Esophagus squamous epithelium (tissue), 5 donors: ENCODE measurements around the gene FIGNL2. TPM values are rescaled to one million over a fixed set of nuclear protein-coding genes. Genes with fewer than 3 reads are reported as not detected.

Source experiments
- DNase-seq: peaks from one replicate; lab custom pipeline; 2025; lab: John Stamatoyannopoulos, UW
- H3K27ac ChIP-seq, 4 donors: fragments of 200-600 bp; sonication (generic); one replicate each; pipeline ENCODE4 v1.5.1; 2016 to 2019; ENCODE audit warnings: mild to moderate bottlenecking in 1 of 4
- H3K27me3 ChIP-seq, 4 donors: fragments of 200-600 bp; sonication (generic); 1 replicate in 3 of 4; 2 replicates in 1 of 4; pipeline versions ENCODE4 v1.5.1 to v1.6.0; 2017 to 2021; ENCODE audit warnings: antibody characterized with exemption in 1 of 4
- H3K36me3 ChIP-seq, 3 donors: fragments of 200-600 bp; sonication (generic); one replicate each; pipeline ENCODE4 v1.5.1; 2016 to 2019
- H3K4me1 ChIP-seq, 3 donors: fragments of 200-600 bp; sonication (generic); one replicate each; pipeline ENCODE4 v1.5.1; 2017 to 2019
- H3K4me3 ChIP-seq, 4 donors: fragments of 200-600 bp; sonication (generic); 1 replicate in 3 of 4; 2 replicates in 1 of 4; pipeline ENCODE4 v1.5.1; 2016 to 2019; ENCODE audit warnings: mild to moderate bottlenecking in 2 of 4, moderate library complexity in 1 of 4
- H3K9me3 ChIP-seq, 3 donors: fragments of 200-600 bp; sonication (generic); one replicate each; pipeline ENCODE4 v1.5.1; 2016 to 2019
- CTCF ChIP-seq, 6 experiments: fragments of 450-650 bp in 4 of 6; fragments of 200-600 bp in 2 of 6; sonication (generic) in 2 of 6; IDR thresholded peaks; one replicate each; pipeline ENCODE4 v1.5.1; 2016 to 2019; ENCODE audit warnings: antibody characterized with exemption in 6 of 6, mild to moderate bottlenecking in 4 of 6, moderate library complexity in 4 of 6
- POLR2A ChIP-seq, 4 donors: fragments of 450-650 bp; IDR thresholded peaks; one replicate each; pipeline ENCODE4 v1.6.1; 2017; ENCODE audit warnings: antibody characterized with exemption in 4 of 4, mild to moderate bottlenecking in 4 of 4, moderate library complexity in 3 of 4
- WGBS, 2 donors: methylation state at CpG; one replicate each; pipeline ENCODE4 v1.1.5; 2018; 5-methylcytosine and 5-hydroxymethylcytosine counted together
- intact Hi-C: fragments of 100-400 bp; cut with DNase I; formaldehyde crosslinking; loops from one replicate; pipeline ENCODE4 v1.15.0; 2022
- total RNA-seq, 4 donors: library from RNA; depleted of rRNA; stranded (reverse); fragments of >200 nt; gene quantifications; one replicate each; pipeline ENCODE4 v1.1.0, GENCODE V29; 2016
- donor health status: DM: yes; HTN: yes; CAD: no.

Gene FIGNL2
- total RNA-seq, 4 donors from 2014 or later, result 0.18 to 0.38 (median 0.19) TPM; not detected in 1

- no peak overlapping the region for H3K27ac ChIP-seq
- no peak for DNase-seq
- H3K36me3 ChIP-seq, result no peaks in the 10 kb centered on the region
- peaks cover 0 to 93% (median 0%) of the 10 kb centered on the region in 4 donors for H3K27me3 ChIP-seq
- peaks cover 5 to 41% (median 16%) of the 10 kb centered on the region in 3 donors for H3K4me1 ChIP-seq
- H3K4me3 ChIP-seq, result no peak overlapping the region
- intact Hi-C loops, result loop anchor here (10.0 kb wide), 1 partner anchor 284 kb away; no protein-coding TSS in a partner anchor
- H3K9me3 ChIP-seq, result no peaks in the 10 kb centered on the region
- TF ChIP-seq POLR2A (IDR thresholded peaks at IDR 0.05), result no peak
- TF ChIP-seq CTCF (IDR thresholded peaks at IDR 0.05), result no peak
- 75 to 90% methylated on average over 2 to 3 of the region's 4 CpGs for WGBS, 2 donors
Observed at GRCh38 chr12:51818566-51819300, 29.8 kb downstream of the FIGNL2 start.

- no peak for DNase-seq
- no peaks in the 10 kb centered on the region for H3K9me3 ChIP-seq
- intact Hi-C loops, result loop anchor here (10.0 kb wide), 1 partner anchor 283 kb away; no protein-coding TSS in a partner anchor
- H3K36me3 ChIP-seq, result no peaks in the 10 kb centered on the region
- H3K4me1 ChIP-seq, result peaks cover 5 to 43% (median 16%) of the 10 kb centered on the region in 3 donors
- TF ChIP-seq POLR2A (IDR thresholded peaks at IDR 0.05) (no peak), CTCF (IDR thresholded peaks at IDR 0.05) (no peak)
- WGBS, 2 donors, result 83 to 100% methylated on average over 1 to 2 of the region's 5 CpGs
- no peak overlapping the region for H3K27ac ChIP-seq
- no peak overlapping the region for H3K4me3 ChIP-seq
- H3K27me3 ChIP-seq, result peaks cover 0 to 98% (median 0%) of the 10 kb centered on the region in 4 donors
Observed at GRCh38 chr12:51818086-51818485, 30.4 kb downstream of the FIGNL2 start.

- Histone ChIP-seq H3K27me3 (peaks cover 0 to 91% (median 0%) of the 10 kb centered on the region in 4 donors), H3K4me1 (peaks cover 5 to 43% (median 16%) of the 10 kb centered on the region in 3 donors), H3K4me3 (no peak overlapping the region), H3K9me3 (no peaks in the 10 kb centered on the region), H3K27ac (no peak overlapping the region), H3K36me3 (no peaks in the 10 kb centered on the region)
- intact Hi-C loops, result loop anchor here (10.0 kb wide), 1 partner anchor 282 kb away; no protein-coding TSS in a partner anchor
- TF ChIP-seq POLR2A (IDR thresholded peaks at IDR 0.05) (no peak), CTCF (IDR thresholded peaks at IDR 0.05) (no peak)
- whole genome bisulfite sequencing, 2 donors, result 79 to 82% methylated on average over 10 of the region's 10 CpGs
- DNase-seq, result no peak
Observed at GRCh38 chr12:51817027-51817953, 31.2 kb downstream of the FIGNL2 start.

- Histone ChIP-seq H3K4me3 (no peak overlapping the region), H3K27ac (no peak overlapping the region), H3K36me3 (no peaks in the 10 kb centered on the region), H3K27me3 (peaks cover 0 to 74% (median 0%) of the 10 kb centered on the region in 4 donors), H3K4me1 (peaks cover 5 to 32% (median 13%) of the 10 kb centered on the region in 3 donors), H3K9me3 (no peaks in the 10 kb centered on the region)
- 89 to 92% methylated on average over 6 of the region's 6 CpGs for WGBS, 2 donors
- DNase-seq, result no peak
- TF ChIP-seq CTCF (IDR thresholded peaks at IDR 0.05), result no peak
- no peak for TF ChIP-seq POLR2A (IDR thresholded peaks at IDR 0.05)
- intact Hi-C loops, result loop anchor here (10.0 kb wide), 1 partner anchor 281 kb away; no protein-coding TSS in a partner anchor
Observed at GRCh38 chr12:51815571-51815970, 32.9 kb downstream of the FIGNL2 start.
